H1 (cell line): ENCODE data around the gene ZNF226. TPM values are rescaled to one million over a fixed set of nuclear protein-coding genes. Genes with fewer than 3 reads are reported as not detected.

ENCODE experiments used
- CTCF ChIA-PET: fragments of 300-600 bp; sonication (Branson Sonifier 250); formaldehyde crosslinking; loops from one replicate; lab custom pipeline; 2021; ENCODE audit not compliant: partially characterized antibody; lab: Charles Lee
- POLR2A ChIA-PET: fragments of 300-600 bp; sonication (Branson Sonifier 250); formaldehyde crosslinking; loops from one replicate; lab custom pipeline; 2021; ENCODE audit warnings: inconsistent platforms; ENCODE audit not compliant: partially characterized antibody; lab: Charles Lee
- DNase-seq, 2 experiments: peaks; one replicate each; pipeline versions ENCODE4 v3.0.0 to v3.0.0-alpha.2; 2010 to 2022; ENCODE audit warnings: low spot score in 2 of 2, low read depth in 1 of 2, mixed read lengths in 1 of 2
- FAIRE-seq: peaks from 2 replicates; lab custom pipeline; 2011; peaks lifted over from hg19 to GRCh38; lab: Jason Lieb, UNC
- H2AFZ ChIP-seq: 2 replicates; pipeline ENCODE4 v1.8.1; 2012; ENCODE audit warnings: low read length, inconsistent platforms
- H2AK5ac ChIP-seq: 2 replicates; pipeline ENCODE4 v1.6.1; 2013; ENCODE audit warnings: low read depth, low read length
- H2BK120ac ChIP-seq: replicated peaks from 2 replicates; pipeline ENCODE3; 2013; ENCODE audit warnings: low read depth, low read length, inconsistent platforms
- H2BK12ac ChIP-seq: 2 replicates; pipeline ENCODE4 v1.6.1; 2013; ENCODE audit warnings: low read depth, low read length
- H2BK15ac ChIP-seq: 2 replicates; pipeline ENCODE4 v1.6.1; 2013; ENCODE audit warnings: low read length
- H2BK20ac ChIP-seq: 2 replicates; pipeline ENCODE4 v1.6.1; 2013; ENCODE audit warnings: low read length
- H2BK5ac ChIP-seq: 2 replicates; pipeline ENCODE4 v1.6.1; 2013; ENCODE audit warnings: low read depth, low read length
- H3K14ac ChIP-seq: 2 replicates; pipeline ENCODE4 v1.6.1; 2013; ENCODE audit warnings: inconsistent platforms; ENCODE audit not compliant: insufficient read length
- H3K18ac ChIP-seq: 2 replicates; pipeline ENCODE4 v1.6.1; 2013; ENCODE audit warnings: low read length; ENCODE audit errors: extremely low read depth
- H3K23ac ChIP-seq: 2 replicates; pipeline ENCODE4 v1.6.1; 2013; ENCODE audit warnings: inconsistent platforms; ENCODE audit not compliant: insufficient read length
- H3K23me2 ChIP-seq: 2 replicates; pipeline ENCODE4 v1.6.1; 2013; ENCODE audit warnings: low read depth, low read length
- H3K27ac ChIP-seq: 2 replicates; pipeline ENCODE4 v1.6.1; 2011; ENCODE audit warnings: low read depth, low read length, inconsistent platforms
- H3K27me3 ChIP-seq, 4 experiments: replicated peaks in 1 of 4; 1 replicate in 1 of 4; 2 replicates in 3 of 4; pipeline versions ENCODE4 v1.6.1 to v1.8.1; 2011 to 2013; ENCODE audit warnings: low read length in 3 of 4, mild to moderate bottlenecking in 3 of 4, inconsistent platforms in 2 of 4, mixed read lengths in 2 of 4, moderate library complexity in 1 of 4; ENCODE audit not compliant: control insufficient read depth in 3 of 4, insufficient read depth in 3 of 4; ENCODE audit errors: extremely low read depth in 1 of 4
- H3K36me3 ChIP-seq, 4 experiments: 2 replicates each; pipeline versions ENCODE4 v1.6.1 to v1.8.1; 2011 to 2013; ENCODE audit warnings: mild to moderate bottlenecking in 4 of 4, low read length in 3 of 4, moderate library complexity in 2 of 4, control low read depth in 1 of 4, inconsistent platforms in 1 of 4; ENCODE audit not compliant: insufficient read depth in 4 of 4, control insufficient read depth in 2 of 4
- H3K4ac ChIP-seq: replicated peaks from 2 replicates; pipeline ENCODE3; 2013; ENCODE audit warnings: low read length, low read depth, mixed read lengths, inconsistent platforms; ENCODE audit not compliant: insufficient read length
- H3K4me1 ChIP-seq, 4 experiments: replicated peaks in 1 of 4; 1 replicate in 1 of 4; 2 replicates in 3 of 4; pipeline versions ENCODE4 v1.6.1 to v1.8.1; 2011 to 2013; ENCODE audit warnings: low read length in 3 of 4, inconsistent platforms in 2 of 4, mixed read lengths in 1 of 4; ENCODE audit not compliant: insufficient read depth in 4 of 4, control insufficient read depth in 3 of 4
- H3K4me2 ChIP-seq, 2 experiments: 2 replicates each; pipeline versions ENCODE4 v1.6.1 to v1.8.1; 2011 to 2013; ENCODE audit warnings: low read depth in 2 of 2, low read length in 2 of 2, control low read depth in 1 of 2, inconsistent platforms in 1 of 2, mild to moderate bottlenecking in 1 of 2; ENCODE audit not compliant: insufficient read depth in 1 of 2
- H3K4me3 ChIP-seq, 4 experiments: fragments of 200-600, 300-600 bp in 1 of 4; sonication (generic), shearing (Covaris generic), sonication (Bioruptor Twin) in 1 of 4; 2 replicates each; pipeline versions ENCODE4 v1.5.1 to v1.8.1; 2011 to 2016; ENCODE audit warnings: low read length in 4 of 4, low read depth in 3 of 4, control low read depth in 2 of 4, inconsistent platforms in 2 of 4, mild to moderate bottlenecking in 2 of 4, mixed read lengths in 1 of 4, moderate library complexity in 1 of 4; ENCODE audit not compliant: insufficient read depth in 2 of 4; ENCODE audit errors: extremely low read depth in 1 of 4
- H3K56ac ChIP-seq: replicated peaks from 2 replicates; pipeline ENCODE3; 2013; ENCODE audit warnings: low read depth, mild to moderate bottlenecking, mixed read lengths, low read length, inconsistent platforms; ENCODE audit not compliant: insufficient read length
- H3K79me1 ChIP-seq: 2 replicates; pipeline ENCODE4 v1.6.1; 2013; ENCODE audit warnings: low read depth, low read length, control low read depth
- H3K79me2 ChIP-seq, 2 experiments: 2 replicates each; pipeline versions ENCODE4 v1.6.1 to v1.8.1; 2012 to 2013; ENCODE audit warnings: low read length in 2 of 2, mild to moderate bottlenecking in 2 of 2, inconsistent platforms in 1 of 2; ENCODE audit not compliant: insufficient read depth in 2 of 2, control insufficient read depth in 1 of 2
- H3K9ac ChIP-seq, 4 experiments: replicated peaks in 1 of 4; 1 replicate in 1 of 4; 2 replicates in 3 of 4; pipeline versions ENCODE4 v1.6.1 to v1.8.1; 2011 to 2013; ENCODE audit warnings: low read depth in 3 of 4, low read length in 3 of 4, control low read depth in 2 of 4, mild to moderate bottlenecking in 2 of 4, moderate library complexity in 2 of 4, inconsistent platforms in 1 of 4; ENCODE audit errors: extremely low read depth in 1 of 4
- H3K9me3 ChIP-seq, 2 experiments: 2 replicates each; pipeline versions ENCODE4 v1.6.1 to v1.8.1; 2012 to 2013; ENCODE audit warnings: mild to moderate bottlenecking in 2 of 2, moderate library complexity in 2 of 2, control low read depth in 1 of 2, inconsistent platforms in 1 of 2, low read depth in 1 of 2, low read length in 1 of 2, mixed read lengths in 1 of 2; ENCODE audit not compliant: insufficient read depth in 2 of 2
- H4K20me1 ChIP-seq, 2 experiments: replicated peaks in 1 of 2; 2 replicates each; pipeline versions ENCODE3 to v1.8.1; 2011 to 2013; ENCODE audit warnings: inconsistent platforms in 2 of 2, low read length in 2 of 2, mild to moderate bottlenecking in 1 of 2; ENCODE audit not compliant: insufficient read depth in 2 of 2, control insufficient read depth in 1 of 2
- H4K5ac ChIP-seq: 2 replicates; pipeline ENCODE4 v1.6.1; 2013; ENCODE audit warnings: low read length, low read depth, mixed read lengths, inconsistent platforms; ENCODE audit not compliant: insufficient read length
- H4K8ac ChIP-seq: 2 replicates; pipeline ENCODE4 v1.8.0; 2013; ENCODE audit warnings: mild to moderate bottlenecking, moderate library complexity, low read length, inconsistent platforms; ENCODE audit not compliant: insufficient read depth; ENCODE audit errors: extremely low read depth
- H4K91ac ChIP-seq: replicated peaks from 2 replicates; pipeline ENCODE3; 2013; ENCODE audit warnings: low read length, mixed read lengths, inconsistent platforms; ENCODE audit not compliant: insufficient read length
- BCL11A ChIP-seq, 2 experiments: IDR thresholded peaks; one replicate each; pipeline ENCODE4 v1.6.1; 2011; ENCODE audit warnings: low read depth in 2 of 2, low read length in 2 of 2, mild to moderate bottlenecking in 2 of 2
- POU5F1 ChIP-seq: IDR thresholded peaks from 2 replicates; pipeline ENCODE4 v1.6.1; 2011; ENCODE audit warnings: low read depth, mild to moderate bottlenecking, low read length, moderate library complexity
- SAP30 ChIP-seq: fragments of 300-600 bp; sonication (generic); IDR thresholded peaks from 2 replicates; pipeline ENCODE4 v1.7.1; 2012; ENCODE audit warnings: low read length, moderate library complexity, mild to moderate bottlenecking, inconsistent platforms; ENCODE audit not compliant: insufficient read depth, insufficient replicate concordance
- WGBS, 2 experiments: shearing (Covaris generic) in 1 of 2; methylation state at CpG; one replicate each; pipeline versions ENCODE4 v1.1.6 to v1.1.7; 2013 to 2015; ENCODE audit warnings: low lambda C conversion rate in 2 of 2, mixed read lengths in 2 of 2, inconsistent platforms in 1 of 2, low coverage in 1 of 2, missing lambda C conversion rate in 1 of 2; ENCODE audit not compliant: insufficient replicate concordance in 2 of 2, insufficient coverage in 1 of 2, insufficient read length in 1 of 2; ENCODE audit errors: extremely low coverage in 1 of 2, missing lambda C conversion rate in 1 of 2; 5-methylcytosine and 5-hydroxymethylcytosine counted together
- polyA plus RNA-seq, 7 experiments: library from polyadenylated mRNA; depleted of rRNA in 3 of 7; stranded (reverse) in 5 of 7; unstranded in 2 of 7; fragments of >200 nt in 5 of 7; fragments of 200-250 nt in 2 of 7; gene quantifications; 1 replicate in 5 of 7; 2 replicates in 1 of 7; 4 replicates in 1 of 7; pipeline versions ENCODE4 v1.2.1 to v1.2.3, GENCODE V29; 2011 to 2013; ENCODE audit warnings: missing spikeins in 2 of 7, mixed read lengths in 2 of 7
- total RNA-seq: library from RNA; stranded (reverse); fragmentation: NEBNext Ultra II Directional; extraction: Animal tissue kit (Norgen Biotek cat#: 25700); gene quantifications from 2 replicates; pipeline ENCODE4 v1.2.1, GENCODE V29; 2021

Gene ZNF226
- total and polyA plus RNA-seq, 2 of the 8 experiments (the other 6 are each of a cell fraction or from before 2014, with no cell fraction given) = 4.1 to 18.3 TPM

DNA sequence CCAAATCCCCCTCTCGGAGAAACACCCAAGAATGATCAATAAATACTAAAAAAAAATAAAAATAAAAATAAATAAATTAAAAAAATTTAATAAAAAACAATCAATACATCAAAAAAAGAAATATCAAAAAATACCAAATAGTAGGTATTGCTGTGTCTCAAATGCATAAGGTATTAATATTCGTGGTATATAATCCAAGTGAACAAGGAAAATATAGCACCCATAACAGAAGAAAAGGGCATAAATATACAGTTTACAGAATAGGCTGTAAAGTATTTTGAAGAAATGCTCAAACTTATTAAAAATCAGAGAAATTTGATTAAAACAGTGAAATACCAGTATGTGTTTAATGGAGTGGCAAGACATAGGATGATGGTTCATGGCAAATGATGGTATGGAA lies 39.9 kb downstream of the ZNF226 start:
- Histone ChIP-seq H4K91ac (no peak overlapping the region), H2BK5ac (no peak overlapping the region), H3K4me3 (no peak overlapping the region), H2AK5ac (no peak overlapping the region), H2BK20ac (no peak overlapping the region), H3K9me3 (peaks cover 17 to 20% of the 10 kb centered on the region in 2 experiments), H3K4ac (no peak overlapping the region), H3K18ac (no peak overlapping the region), H2AFZ (no peak overlapping the region), H3K27ac (no peak overlapping the region), H3K79me2 (no peaks in the 10 kb centered on the region), H3K9ac (no peak overlapping the region), H3K4me1 (no peaks in the 10 kb centered on the region), H2BK15ac (no peak overlapping the region), H4K20me1 (no peaks in the 10 kb centered on the region), H3K27me3 (0 out of 7 replicates have a peak, but pooled peaks cover 0 to 2% (median 0%) of the 10 kb centered on the region in 4 experiments), H3K79me1 (no peaks in the 10 kb centered on the region), H3K14ac (no peak overlapping the region), H4K5ac (no peak overlapping the region), H3K36me3 (no peaks in the 10 kb centered on the region), H2BK12ac (no peak overlapping the region), H3K23ac (no peak overlapping the region), H3K4me2 (no peak overlapping the region), H3K23me2 (no peaks in the 10 kb centered on the region), H4K8ac (no peak overlapping the region), H3K56ac (no peak overlapping the region), H2BK120ac (no peak overlapping the region)
- WGBS, 2 experiments = 76% methylated on average over 2 of the region's 2 CpGs; no CpG with 5 or more reads in 1 of the 2 experiments
- FAIRE-seq (no peak), DNase-seq (no peak)
- TF ChIP-seq BCL11A (IDR thresholded peaks at IDR 0.05; ENCODE audit: low read depth in 2 of 2, low read length in 2 of 2) (no peak), POU5F1 (no peak), SAP30 (no peak)
- CTCF ChIA-PET = no interaction called here
- POLR2A ChIA-PET = no interaction called here
